HepG2 (cell line): Measurements from ENCODE around the gene TADA2A. TPM values are rescaled to one million over a fixed set of nuclear protein-coding genes. Genes with fewer than 3 reads are reported as not detected.

Source experiments
- AGO1 ChIP-seq: fragments of 200-400 bp; formaldehyde crosslinking; IDR thresholded peaks from 2 replicates; pipeline ENCODE4 v1.6.1; 2017; ENCODE audit warnings: mild to moderate bottlenecking, low read depth, low read length, moderate library complexity; ENCODE audit not compliant: poor library complexity, severe bottlenecking
- FOSL2 ChIP-seq: sonication (generic); formaldehyde crosslinking; IDR thresholded peaks from 2 replicates; pipeline ENCODE4 v1.4.0; 2020; ENCODE audit warnings: missing genetic modification reagents
- MTF1 ChIP-seq: sonication (generic); formaldehyde crosslinking; IDR thresholded peaks from 2 replicates; pipeline ENCODE4 v1.5.0; 2020; ENCODE audit warnings: missing genetic modification reagents
- SAP130 ChIP-seq: IDR thresholded peaks from 2 replicates; pipeline ENCODE4 v1.6.1; 2016; ENCODE audit warnings: low read depth
- SKI ChIP-seq: fragments of 450-650 bp; IDR thresholded peaks from one replicate; pipeline ENCODE4 v1.6.1; 2018; ENCODE audit warnings: mild to moderate bottlenecking; ENCODE audit not compliant: partially characterized antibody
- ZNF468 ChIP-seq: sonication (generic); formaldehyde crosslinking; IDR thresholded peaks from 2 replicates; pipeline ENCODE4 v1.8.0; 2022; ENCODE audit warnings: mild to moderate bottlenecking, moderate library complexity, missing genetic modification reagents
- ZNF589 ChIP-seq: sonication (generic); formaldehyde crosslinking; conservative IDR thresholded peaks from 2 replicates; pipeline ENCODE4 v1.8.0; 2022; ENCODE audit warnings: mild to moderate bottlenecking, moderate library complexity, missing genetic modification reagents
- ZNF660 ChIP-seq: sonication (generic); formaldehyde crosslinking; IDR thresholded peaks from 2 replicates; pipeline ENCODE4 v1.5.1; 2020; ENCODE audit warnings: mild to moderate bottlenecking, low read depth, missing genetic modification reagents, borderline replicate concordance
- ZNF883 ChIP-seq: sonication (generic); formaldehyde crosslinking; IDR thresholded peaks from 2 replicates; pipeline ENCODE4 v1.5.1; 2020; ENCODE audit warnings: mild to moderate bottlenecking, missing genetic modification reagents; ENCODE audit errors: not compliant biosample characterization
- ZZZ3 ChIP-seq: sonication (generic); formaldehyde crosslinking; IDR thresholded peaks from 2 replicates; pipeline ENCODE4 v1.4.0; 2020; ENCODE audit warnings: missing genetic modification reagents, mild to moderate bottlenecking, borderline replicate concordance
- polyA plus RNA-seq, 8 experiments: library from polyadenylated mRNA; depleted of rRNA in 3 of 8; stranded (reverse) in 7 of 8; unstranded in 1 of 8; fragments of >200 nt; fragmentation: Illumina TruSeq in 4 of 8; extraction: Trizol in 4 of 8; gene quantifications; 2 replicates each; pipeline versions ENCODE4 v1.2.1 to v1.2.3, GENCODE V29; 2011 to 2016; ENCODE audit warnings: low read depth in 4 of 8, missing spikeins in 1 of 8, mixed read lengths in 1 of 8; ENCODE audit not compliant: insufficient read depth in 1 of 8
- total RNA-seq, 5 experiments: library from RNA; depleted of rRNA; stranded (reverse); fragments of >200 nt; fragmentation: Illumina TruSeq; extraction: Trizol; gene quantifications; 2 replicates each; pipeline ENCODE4 v1.2.3, GENCODE V29; 2016; ENCODE audit warnings: low read depth in 1 of 5
- TF ChIP-seq, protein P1 (sequence below): sonication (generic); formaldehyde crosslinking; IDR thresholded peaks from 2 replicates; pipeline ENCODE4 v1.4.0; 2020; ENCODE audit warnings: mild to moderate bottlenecking, low read depth, missing genetic modification reagents
- TF ChIP-seq, protein P2 (sequence below): IDR thresholded peaks from 2 replicates; pipeline ENCODE4 v1.6.1; 2018; ENCODE audit warnings: missing genetic modification reagents
- TF ChIP-seq, protein P3 (sequence below): sonication (generic); formaldehyde crosslinking; IDR thresholded peaks from 2 replicates; pipeline ENCODE4 v1.4.0; 2020; ENCODE audit warnings: mild to moderate bottlenecking, missing genetic modification reagents
- TF ChIP-seq, protein P4 (sequence below): sonication (generic); formaldehyde crosslinking; IDR thresholded peaks from 2 replicates; pipeline ENCODE4 v1.5.1; 2020; ENCODE audit warnings: missing genetic modification reagents, mild to moderate bottlenecking, borderline replicate concordance
- TF ChIP-seq, protein P5 (sequence below): sonication (generic); formaldehyde crosslinking; IDR thresholded peaks from 2 replicates; pipeline ENCODE4 v1.4.0; 2020; ENCODE audit warnings: missing genetic modification reagents
- TF ChIP-seq, protein P6 (sequence below): sonication (generic); formaldehyde crosslinking; IDR thresholded peaks from 2 replicates; pipeline ENCODE4 v1.4.0; 2020; ENCODE audit warnings: mild to moderate bottlenecking, missing genetic modification reagents

The TADA2A gene
- total and polyA plus RNA-seq, 2 of the 13 experiments (the other 11 are each of a cell fraction or from before 2014, with no cell fraction given) = 8.0 to 14.0 TPM

DNA sequence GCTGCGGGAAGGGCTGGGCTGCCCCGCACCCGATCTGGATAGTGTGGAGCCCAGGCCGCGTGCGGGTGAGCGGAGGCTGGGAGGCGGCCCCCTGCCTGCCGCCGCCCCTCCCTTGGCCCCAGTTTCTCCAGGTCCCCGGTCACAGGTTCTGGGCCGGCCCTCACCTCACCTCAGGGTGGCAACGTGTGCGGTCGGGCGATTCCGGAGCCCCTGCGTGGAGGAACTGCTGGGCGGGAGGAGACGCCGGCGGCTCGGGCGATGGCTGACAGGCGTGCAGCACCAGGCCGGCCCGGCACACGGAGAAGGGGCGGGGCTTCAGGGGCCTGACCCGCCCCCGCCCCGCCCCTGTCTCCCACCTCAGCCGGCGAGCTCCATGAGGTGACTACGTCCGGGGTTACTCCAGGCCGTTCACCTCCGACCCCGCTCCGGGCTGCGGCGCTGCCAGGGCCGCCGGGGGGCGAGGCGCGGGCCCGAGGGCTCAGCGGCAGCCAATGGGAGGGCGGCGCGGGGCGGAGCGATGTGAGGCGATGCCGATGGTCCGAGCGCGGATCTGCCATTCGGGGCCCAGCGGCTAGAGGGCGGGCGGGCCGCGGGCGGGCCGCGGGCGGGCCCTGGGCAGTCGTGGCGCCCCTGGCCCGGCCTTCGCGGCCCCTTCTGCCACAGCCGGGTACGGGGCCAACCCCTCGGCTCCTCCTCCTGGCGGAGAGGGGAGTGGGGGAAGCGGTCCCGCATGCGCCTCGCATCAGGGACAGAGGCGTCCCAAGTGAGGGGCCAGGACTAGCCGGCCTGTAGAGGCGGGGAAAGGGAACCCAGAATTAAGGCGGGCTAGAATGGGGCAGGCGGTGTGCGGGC, 47.6 kb upstream of the TADA2A start (continued):
- TF ChIP-seq, protein P1, sequence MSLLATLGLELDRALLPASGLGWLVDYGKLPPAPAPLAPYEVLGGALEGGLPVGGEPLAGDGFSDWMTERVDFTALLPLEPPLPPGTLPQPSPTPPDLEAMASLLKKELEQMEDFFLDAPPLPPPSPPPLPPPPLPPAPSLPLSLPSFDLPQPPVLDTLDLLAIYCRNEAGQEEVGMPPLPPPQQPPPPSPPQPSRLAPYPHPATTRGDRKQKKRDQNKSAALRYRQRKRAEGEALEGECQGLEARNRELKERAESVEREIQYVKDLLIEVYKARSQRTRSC (CRISPR knock-in tag) = no peak
- TF ChIP-seq, protein P2, sequence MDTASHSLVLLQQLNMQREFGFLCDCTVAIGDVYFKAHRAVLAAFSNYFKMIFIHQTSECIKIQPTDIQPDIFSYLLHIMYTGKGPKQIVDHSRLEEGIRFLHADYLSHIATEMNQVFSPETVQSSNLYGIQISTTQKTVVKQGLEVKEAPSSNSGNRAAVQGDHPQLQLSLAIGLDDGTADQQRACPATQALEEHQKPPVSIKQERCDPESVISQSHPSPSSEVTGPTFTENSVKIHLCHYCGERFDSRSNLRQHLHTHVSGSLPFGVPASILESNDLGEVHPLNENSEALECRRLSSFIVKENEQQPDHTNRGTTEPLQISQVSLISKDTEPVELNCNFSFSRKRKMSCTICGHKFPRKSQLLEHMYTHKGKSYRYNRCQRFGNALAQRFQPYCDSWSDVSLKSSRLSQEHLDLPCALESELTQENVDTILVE (CRISPR knock-in tag) = peak; percentile 17; the same call in 1 of the 2 replicates
- TF ChIP-seq ZNF883 (CRISPR knock-in tag) (no peak), ZNF660 (CRISPR knock-in tag) (peak; percentile 52; the same call in 1 of the 2 replicates), ZZZ3 (CRISPR knock-in tag) (no peak), ZNF589 (CRISPR knock-in tag) (no peak), MTF1 (CRISPR knock-in tag) (no peak), FOSL2 (peak; percentile 21; the same call in 1 of the 2 replicates), AGO1 (no peak), ZNF468 (CRISPR knock-in tag) (no peak), SAP130 (CRISPR knock-in tag) (peak; percentile 82), SKI (peak; percentile 90)
- TF ChIP-seq, protein P3, sequence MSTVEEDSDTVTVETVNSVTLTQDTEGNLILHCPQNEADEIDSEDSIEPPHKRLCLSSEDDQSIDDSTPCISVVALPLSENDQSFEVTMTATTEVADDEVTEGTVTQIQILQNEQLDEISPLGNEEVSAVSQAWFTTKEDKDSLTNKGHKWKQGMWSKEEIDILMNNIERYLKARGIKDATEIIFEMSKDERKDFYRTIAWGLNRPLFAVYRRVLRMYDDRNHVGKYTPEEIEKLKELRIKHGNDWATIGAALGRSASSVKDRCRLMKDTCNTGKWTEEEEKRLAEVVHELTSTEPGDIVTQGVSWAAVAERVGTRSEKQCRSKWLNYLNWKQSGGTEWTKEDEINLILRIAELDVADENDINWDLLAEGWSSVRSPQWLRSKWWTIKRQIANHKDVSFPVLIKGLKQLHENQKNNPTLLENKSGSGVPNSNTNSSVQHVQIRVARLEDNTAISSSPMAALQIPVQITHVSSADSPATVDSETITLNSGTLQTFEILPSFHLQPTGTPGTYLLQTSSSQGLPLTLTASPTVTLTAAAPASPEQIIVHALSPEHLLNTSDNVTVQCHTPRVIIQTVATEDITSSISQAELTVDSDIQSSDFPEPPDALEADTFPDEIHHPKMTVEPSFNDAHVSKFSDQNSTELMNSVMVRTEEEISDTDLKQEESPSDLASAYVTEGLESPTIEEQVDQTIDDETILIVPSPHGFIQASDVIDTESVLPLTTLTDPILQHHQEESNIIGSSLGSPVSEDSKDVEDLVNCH (CRISPR knock-in tag) = no peak
- TF ChIP-seq, protein P4, sequence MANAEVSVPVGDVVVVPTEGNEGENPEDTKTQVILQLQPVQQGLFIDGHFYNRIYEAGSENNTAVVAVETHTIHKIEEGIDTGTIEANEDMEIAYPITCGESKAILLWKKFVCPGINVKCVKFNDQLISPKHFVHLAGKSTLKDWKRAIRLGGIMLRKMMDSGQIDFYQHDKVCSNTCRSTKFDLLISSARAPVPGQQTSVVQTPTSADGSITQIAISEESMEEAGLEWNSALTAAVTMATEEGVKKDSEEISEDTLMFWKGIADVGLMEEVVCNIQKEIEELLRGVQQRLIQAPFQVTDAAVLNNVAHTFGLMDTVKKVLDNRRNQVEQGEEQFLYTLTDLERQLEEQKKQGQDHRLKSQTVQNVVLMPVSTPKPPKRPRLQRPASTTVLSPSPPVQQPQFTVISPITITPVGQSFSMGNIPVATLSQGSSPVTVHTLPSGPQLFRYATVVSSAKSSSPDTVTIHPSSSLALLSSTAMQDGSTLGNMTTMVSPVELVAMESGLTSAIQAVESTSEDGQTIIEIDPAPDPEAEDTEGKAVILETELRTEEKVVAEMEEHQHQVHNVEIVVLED (CRISPR knock-in tag) = peak; percentile 61
- TF ChIP-seq, protein P5, sequence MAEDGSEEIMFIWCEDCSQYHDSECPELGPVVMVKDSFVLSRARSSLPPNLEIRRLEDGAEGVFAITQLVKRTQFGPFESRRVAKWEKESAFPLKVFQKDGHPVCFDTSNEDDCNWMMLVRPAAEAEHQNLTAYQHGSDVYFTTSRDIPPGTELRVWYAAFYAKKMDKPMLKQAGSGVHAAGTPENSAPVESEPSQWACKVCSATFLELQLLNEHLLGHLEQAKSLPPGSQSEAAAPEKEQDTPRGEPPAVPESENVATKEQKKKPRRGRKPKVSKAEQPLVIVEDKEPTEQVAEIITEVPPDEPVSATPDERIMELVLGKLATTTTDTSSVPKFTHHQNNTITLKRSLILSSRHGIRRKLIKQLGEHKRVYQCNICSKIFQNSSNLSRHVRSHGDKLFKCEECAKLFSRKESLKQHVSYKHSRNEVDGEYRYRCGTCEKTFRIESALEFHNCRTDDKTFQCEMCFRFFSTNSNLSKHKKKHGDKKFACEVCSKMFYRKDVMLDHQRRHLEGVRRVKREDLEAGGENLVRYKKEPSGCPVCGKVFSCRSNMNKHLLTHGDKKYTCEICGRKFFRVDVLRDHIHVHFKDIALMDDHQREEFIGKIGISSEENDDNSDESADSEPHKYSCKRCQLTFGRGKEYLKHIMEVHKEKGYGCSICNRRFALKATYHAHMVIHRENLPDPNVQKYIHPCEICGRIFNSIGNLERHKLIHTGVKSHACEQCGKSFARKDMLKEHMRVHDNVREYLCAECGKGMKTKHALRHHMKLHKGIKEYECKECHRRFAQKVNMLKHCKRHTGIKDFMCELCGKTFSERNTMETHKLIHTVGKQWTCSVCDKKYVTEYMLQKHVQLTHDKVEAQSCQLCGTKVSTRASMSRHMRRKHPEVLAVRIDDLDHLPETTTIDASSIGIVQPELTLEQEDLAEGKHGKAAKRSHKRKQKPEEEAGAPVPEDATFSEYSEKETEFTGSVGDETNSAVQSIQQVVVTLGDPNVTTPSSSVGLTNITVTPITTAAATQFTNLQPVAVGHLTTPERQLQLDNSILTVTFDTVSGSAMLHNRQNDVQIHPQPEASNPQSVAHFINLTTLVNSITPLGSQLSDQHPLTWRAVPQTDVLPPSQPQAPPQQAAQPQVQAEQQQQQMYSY (CRISPR knock-in tag) = no peak; the same call in 1 of the 2 replicates
- TF ChIP-seq, protein P6, sequence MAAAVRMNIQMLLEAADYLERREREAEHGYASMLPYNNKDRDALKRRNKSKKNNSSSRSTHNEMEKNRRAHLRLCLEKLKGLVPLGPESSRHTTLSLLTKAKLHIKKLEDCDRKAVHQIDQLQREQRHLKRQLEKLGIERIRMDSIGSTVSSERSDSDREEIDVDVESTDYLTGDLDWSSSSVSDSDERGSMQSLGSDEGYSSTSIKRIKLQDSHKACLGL (CRISPR knock-in tag) = peak; percentile 97
